Parathyroid adenoma (tissue), 2 donors: Measurements from ENCODE around the gene CPT1A.

ENCODE experiments used
- H2AFZ ChIP-seq: fragments of 300-600 bp; sonication (generic); one replicate; pipeline ENCODE4 v1.7.0; 2017; ENCODE audit warnings: antibody characterized with exemption, mild to moderate bottlenecking
- H3K27ac ChIP-seq: fragments of 300-600 bp; sonication (generic); one replicate; pipeline ENCODE4 v1.7.0; 2017
- H3K27me3 ChIP-seq: fragments of 300-600 bp; sonication (generic); one replicate; pipeline ENCODE4 v1.7.0; 2017; ENCODE audit warnings: low read length; ENCODE audit not compliant: control insufficient read depth, insufficient read depth
- H3K36me3 ChIP-seq: fragments of 300-600 bp; sonication (generic); one replicate; pipeline ENCODE4 v1.7.0; 2017; ENCODE audit warnings: low read length; ENCODE audit not compliant: control insufficient read depth, insufficient read depth
- H3K4me1 ChIP-seq: fragments of 300-600 bp; sonication (generic); one replicate; pipeline ENCODE4 v1.7.0; 2017; ENCODE audit warnings: control low read depth
- H3K4me2 ChIP-seq: fragments of 300-600 bp; sonication (generic); one replicate; pipeline ENCODE4 v1.7.0; 2017; ENCODE audit warnings: low read length
- H3K4me3 ChIP-seq: fragments of 300-600 bp; sonication (generic); one replicate; pipeline ENCODE4 v1.7.0; 2017; ENCODE audit warnings: low read depth, low read length
- H3K79me2 ChIP-seq: fragments of 300-600 bp; sonication (generic); one replicate; pipeline ENCODE4 v1.7.0; 2017; ENCODE audit warnings: control low read depth
- H3K9ac ChIP-seq: fragments of 300-600 bp; sonication (generic); one replicate; pipeline ENCODE4 v1.7.0; 2017; ENCODE audit warnings: mild to moderate bottlenecking
- H3K9me3 ChIP-seq: fragments of 300-600 bp; sonication (generic); one replicate; pipeline ENCODE4 v1.7.0; 2017; ENCODE audit warnings: low read length; ENCODE audit not compliant: control insufficient read depth
- CTCF ChIP-seq: fragments of 300-600 bp; sonication (generic); IDR thresholded peaks from one replicate; pipeline ENCODE4 v1.7.0; 2017; ENCODE audit warnings: antibody characterized with exemption, mild to moderate bottlenecking
- donor health status: primary hyperparathyroidism.

CPT1A gene

GRCh38 chr11:68783216-68783821, 58.4 kb downstream of the CPT1A start:
- no peak for TF ChIP-seq CTCF
- Histone ChIP-seq H3K79me2 (no peaks in the 10 kb centered on the region), H3K9ac (no peak overlapping the region), H3K4me2 (no peak overlapping the region), H3K4me3 (no peak overlapping the region), H3K4me1 (no peaks in the 10 kb centered on the region), H3K9me3 (no peaks in the 10 kb centered on the region), H3K27me3 (no peaks in the 10 kb centered on the region), H3K27ac (no peak overlapping the region), H3K36me3 (no peaks in the 10 kb centered on the region), H2AFZ (no peak overlapping the region)

- H3K4me2 ChIP-seq, result no peak overlapping the region
- H3K27ac ChIP-seq, result no peak overlapping the region
- H3K36me3 ChIP-seq, result no peaks in the 10 kb centered on the region
- no peak overlapping the region for H3K4me3 ChIP-seq
- no peaks in the 10 kb centered on the region for H3K4me1 ChIP-seq
- H3K9ac ChIP-seq, result no peak overlapping the region
- H3K79me2 ChIP-seq, result no peaks in the 10 kb centered on the region
- H3K9me3 ChIP-seq, result no peaks in the 10 kb centered on the region
- TF ChIP-seq CTCF, result no peak
- H2AFZ ChIP-seq, result no peak overlapping the region
- H3K27me3 ChIP-seq, result no peaks in the 10 kb centered on the region
Measured at GRCh38 chr11:68782711-68783110, 59.0 kb downstream of the CPT1A start.

GRCh38 chr11:68780829-68781228, 60.9 kb downstream of the CPT1A start:
- Histone ChIP-seq H3K9me3 (no peaks in the 10 kb centered on the region), H3K27me3 (no peaks in the 10 kb centered on the region), H3K4me1 (no peaks in the 10 kb centered on the region), H3K4me3 (no peak overlapping the region), H2AFZ (no peak overlapping the region), H3K9ac (no peak overlapping the region), H3K27ac (no peak overlapping the region), H3K4me2 (no peak overlapping the region), H3K36me3 (no peaks in the 10 kb centered on the region), H3K79me2 (no peaks in the 10 kb centered on the region)
- TF ChIP-seq CTCF, result no peak

- H3K36me3 ChIP-seq, result no peaks in the 10 kb centered on the region
- H3K4me2 ChIP-seq, result no peak overlapping the region
Measured at GRCh38 chr11:68778205-68778604, 63.5 kb downstream of the CPT1A start.

More at GRCh38 chr11:68778205-68778604, 63.5 kb downstream of the CPT1A start:
- Histone ChIP-seq H3K27ac (no peak overlapping the region), H3K4me1 (no peaks in the 10 kb centered on the region), H3K79me2 (no peaks in the 10 kb centered on the region), H3K27me3 (no peaks in the 10 kb centered on the region), H3K9me3 (no peaks in the 10 kb centered on the region), H2AFZ (no peak overlapping the region), H3K9ac (no peak overlapping the region), H3K4me3 (no peak overlapping the region)
- TF ChIP-seq CTCF, result no peak
